Vagina (tissue), 2 donors: Measurements from ENCODE around the gene REEP1.

Experiments used
- POLR2AphosphoS5 ChIP-seq, 2 donors: sonication (generic); formaldehyde crosslinking; IDR thresholded peaks; one replicate each; pipeline ENCODE4 v1.9.0; 2017; ENCODE audit warnings: antibody characterized with exemption in 2 of 2, mild to moderate bottlenecking in 2 of 2, low read depth in 1 of 2; ENCODE audit not compliant: insufficient read depth in 1 of 2
- TF ChIP-seq, protein P1 (sequence below), 3 experiments: fragments of 450-650 bp in 2 of 3; fragments of 200-600 bp in 1 of 3; sonication (generic) in 1 of 3; IDR thresholded peaks; one replicate each; pipeline ENCODE4 v1.5.1; 2017 to 2019; ENCODE audit warnings: antibody characterized with exemption in 3 of 3, mild to moderate bottlenecking in 2 of 3, moderate library complexity in 2 of 3

GRCh38 chr2:86195055-86195807, 142.2 kb downstream of the REEP1 start, which contains the start of gene IMMT:
- TF ChIP-seq, protein P1, sequence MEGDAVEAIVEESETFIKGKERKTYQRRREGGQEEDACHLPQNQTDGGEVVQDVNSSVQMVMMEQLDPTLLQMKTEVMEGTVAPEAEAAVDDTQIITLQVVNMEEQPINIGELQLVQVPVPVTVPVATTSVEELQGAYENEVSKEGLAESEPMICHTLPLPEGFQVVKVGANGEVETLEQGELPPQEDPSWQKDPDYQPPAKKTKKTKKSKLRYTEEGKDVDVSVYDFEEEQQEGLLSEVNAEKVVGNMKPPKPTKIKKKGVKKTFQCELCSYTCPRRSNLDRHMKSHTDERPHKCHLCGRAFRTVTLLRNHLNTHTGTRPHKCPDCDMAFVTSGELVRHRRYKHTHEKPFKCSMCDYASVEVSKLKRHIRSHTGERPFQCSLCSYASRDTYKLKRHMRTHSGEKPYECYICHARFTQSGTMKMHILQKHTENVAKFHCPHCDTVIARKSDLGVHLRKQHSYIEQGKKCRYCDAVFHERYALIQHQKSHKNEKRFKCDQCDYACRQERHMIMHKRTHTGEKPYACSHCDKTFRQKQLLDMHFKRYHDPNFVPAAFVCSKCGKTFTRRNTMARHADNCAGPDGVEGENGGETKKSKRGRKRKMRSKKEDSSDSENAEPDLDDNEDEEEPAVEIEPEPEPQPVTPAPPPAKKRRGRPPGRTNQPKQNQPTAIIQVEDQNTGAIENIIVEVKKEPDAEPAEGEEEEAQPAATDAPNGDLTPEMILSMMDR (IDR thresholded peaks at IDR 0.05), result no peak
- peak; percentile 59 to 99 for TF ChIP-seq POLR2AphosphoS5 (IDR thresholded peaks at IDR 0.05; ENCODE audit: insufficient read depth in 1 of 2, low read depth in 1 of 2)
